ENCODE data around the gene ACSM3. TPM values are rescaled to one million over a fixed set of nuclear protein-coding genes. Genes with fewer than 3 reads are reported as not detected.

ACSM3 gene
- total RNA-seq, 4 donors from 2014 or later, result 2.1 to 16.4 (median 11.7) TPM

- H3K4me3 ChIP-seq, result no peak overlapping the region
- H3K4me1 ChIP-seq, result peaks cover 0 to under 1% (median 0%) of the 10 kb centered on the region in 4 donors
- TF ChIP-seq CTCF (IDR thresholded peaks at IDR 0.05) (no peak), POLR2A (IDR thresholded peaks at IDR 0.05) (no peak)
- no peak overlapping the region for H3K27ac ChIP-seq
- no peaks in the 10 kb centered on the region for H3K27me3 ChIP-seq
- H3K9me3 ChIP-seq, result no peaks in the 10 kb centered on the region
- peaks cover 0 to 5% (median 0%) of the 10 kb centered on the region in 3 donors for H3K36me3 ChIP-seq
- no peak for DNase-seq
Observed at GRCh38 chr16:20846030-20846429, 82.2 kb downstream of the ACSM3 start.

DNA sequence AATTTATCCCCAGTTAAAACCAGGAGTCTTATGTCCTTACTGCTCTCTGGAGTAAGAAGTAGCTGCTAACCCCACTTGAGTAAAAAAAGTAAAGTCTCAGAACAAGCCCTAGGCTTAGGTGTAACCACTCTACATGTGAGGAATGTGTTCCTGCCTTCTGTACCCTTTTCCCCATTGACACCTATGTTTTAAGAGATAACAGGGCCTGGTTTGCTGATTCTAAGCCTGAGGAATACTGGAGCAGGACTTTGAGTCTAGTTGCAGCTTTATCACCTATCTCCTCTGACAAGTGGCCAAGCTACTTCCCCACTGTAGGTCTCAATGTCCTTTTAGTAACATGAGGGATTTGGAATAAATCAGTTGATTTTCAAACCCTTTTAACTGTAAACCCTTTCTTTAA lies 82.7 kb downstream of the ACSM3 start:
- TF ChIP-seq POLR2A (IDR thresholded peaks at IDR 0.05) (no peak), CTCF (IDR thresholded peaks at IDR 0.05) (no peak)
- Histone ChIP-seq H3K27ac (no peak overlapping the region), H3K4me3 (no peak overlapping the region), H3K9me3 (no peaks in the 10 kb centered on the region), H3K36me3 (peaks cover 0 to 5% (median 0%) of the 10 kb centered on the region in 3 donors), H3K4me1 (peaks cover 0 to 5% (median 0%) of the 10 kb centered on the region in 4 donors), H3K27me3 (no peaks in the 10 kb centered on the region)
- no peak for DNase-seq

Small RNA genes within 50 kb of the gene (small RNA-seq; reads per million reads assigned to genes)
- gene RF00618, result 0 reads per million in 2 donors
- 0 reads per million in 2 donors for gene RNU6-944P

Other genes starting within 250 kb of the ACSM3 start
- not detected for gene ACSM2B, start 187.6 kb upstream of the ACSM3 start, total RNA-seq
- gene ACSM1, start 66.3 kb upstream of the ACSM3 start, total RNA-seq, result not detected
- 10 to 100 TPM; 23.1 to 68.8 (median 49.1) TPM for gene THUMPD1, start 22.2 kb upstream of the ACSM3 start, total RNA-seq
- 10 to 100 TPM in 3 of 4 donors, 1 to 10 TPM in 1; 9.1 to 28.2 (median 18.4) TPM for gene ERI2, start 42.5 kb downstream of the ACSM3 start, total RNA-seq
- gene REXO5, start 42.5 kb downstream of the ACSM3 start, total RNA-seq, result 1 to 10 TPM; 2.3 to 3.6 (median 2.9) TPM
- 10 to 100 TPM in 1 of 4 donors, 1 to 10 TPM in 3; 6.5 to 12.2 (median 9.5) TPM for gene DCUN1D3, start 136.3 kb downstream of the ACSM3 start, total RNA-seq
- gene LYRM1, start 136.8 kb downstream of the ACSM3 start, total RNA-seq, result 10 to 100 TPM in 2 of 4 donors, 1 to 10 TPM in 2; 8.8 to 53.6 (median 13.2) TPM